Stimulated activated CD8-positive, alpha-beta memory T cell treated with anti-CD3 and anti-CD28 coated beads, Interleukin-7, amount 100 ng/mL, for 4 hours (primary cell): ENCODE results near the gene PCARE.

Source experiments
- DNase-seq, 2 donors: peaks; one replicate each; pipeline ENCODE4 v3.0.0-alpha.2; 2020; ENCODE audit warnings: low read depth in 2 of 2

PCARE gene

DNA sequence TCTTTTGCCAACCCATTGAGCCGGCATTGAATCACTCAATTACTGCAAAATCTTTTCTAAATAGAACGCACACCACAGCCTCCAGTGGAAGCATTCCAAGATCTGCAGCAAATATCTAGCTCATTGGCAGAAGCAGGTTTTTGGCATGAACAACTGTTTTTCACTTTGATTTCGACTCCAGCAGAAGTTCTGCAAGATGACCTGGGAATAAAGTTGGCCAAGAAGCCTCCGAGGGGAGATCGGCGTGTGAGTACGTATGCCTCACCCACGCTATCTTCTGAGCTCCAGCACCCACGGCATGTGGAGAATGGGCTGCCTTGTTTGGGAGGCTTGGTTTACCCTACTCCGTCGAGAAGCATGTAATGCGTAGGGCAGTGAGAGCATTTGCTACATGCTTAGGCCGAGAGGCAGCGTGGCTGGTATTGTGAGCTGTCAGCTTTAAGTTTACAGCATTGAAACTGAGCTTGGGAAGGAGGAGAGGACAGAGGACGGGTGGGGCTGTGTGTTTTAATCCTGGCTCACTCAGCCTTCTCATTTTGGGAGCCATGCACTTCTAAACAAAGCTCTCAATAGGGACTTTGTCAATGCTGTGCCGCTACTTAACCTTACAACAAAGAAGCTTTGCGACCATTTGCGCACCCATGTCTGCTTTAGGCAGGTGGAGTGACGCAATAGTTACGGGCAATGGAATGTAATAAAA lies 10.5 kb downstream of the PCARE start:
- DNase-seq = no peak

DNA sequence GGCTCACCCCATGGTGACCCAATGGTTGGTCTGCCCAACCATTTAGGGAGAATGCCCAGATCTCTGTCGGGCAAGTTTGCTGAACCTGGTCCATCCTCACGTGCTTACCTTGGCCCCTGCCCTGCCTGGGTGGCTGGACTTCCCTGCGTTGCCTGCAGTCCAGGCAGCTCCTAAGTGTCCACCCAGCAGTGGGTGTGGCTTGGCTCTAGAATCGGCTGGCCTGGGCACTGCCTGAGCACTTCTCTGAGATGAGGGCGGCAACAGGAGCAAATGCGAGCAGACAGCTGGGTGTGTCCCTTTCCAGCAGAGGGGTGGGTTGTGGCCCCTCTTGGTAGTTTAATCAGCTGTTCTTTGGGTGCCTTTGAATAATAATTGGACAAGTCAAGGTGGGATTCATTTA lies 11.3 kb downstream of the PCARE start:
- no peak for DNase-seq

DNA sequence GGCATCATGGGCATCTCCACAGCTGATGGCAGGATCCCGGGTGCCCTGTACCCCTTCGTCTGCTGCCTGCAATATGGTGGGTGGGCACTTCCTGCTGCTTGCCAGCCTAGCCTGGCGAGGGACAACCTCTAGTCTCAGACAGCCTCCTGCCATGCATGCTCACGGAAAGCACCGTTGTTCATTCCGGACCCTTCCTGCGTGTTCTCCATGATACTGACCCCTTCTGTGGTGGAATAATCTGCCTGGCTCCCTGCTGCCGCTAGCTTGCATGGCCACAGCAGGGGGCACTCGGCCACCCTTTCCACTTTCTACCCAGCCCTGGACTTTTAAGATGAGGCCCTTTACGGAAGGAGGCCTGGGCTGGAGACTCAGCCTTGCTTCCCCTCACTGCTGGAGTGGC lies 12.0 kb downstream of the PCARE start:
- no peak for DNase-seq

- no peak for DNase-seq
Observed at GRCh38 chr2:29061616-29062015, 12.7 kb downstream of the PCARE start.

DNA sequence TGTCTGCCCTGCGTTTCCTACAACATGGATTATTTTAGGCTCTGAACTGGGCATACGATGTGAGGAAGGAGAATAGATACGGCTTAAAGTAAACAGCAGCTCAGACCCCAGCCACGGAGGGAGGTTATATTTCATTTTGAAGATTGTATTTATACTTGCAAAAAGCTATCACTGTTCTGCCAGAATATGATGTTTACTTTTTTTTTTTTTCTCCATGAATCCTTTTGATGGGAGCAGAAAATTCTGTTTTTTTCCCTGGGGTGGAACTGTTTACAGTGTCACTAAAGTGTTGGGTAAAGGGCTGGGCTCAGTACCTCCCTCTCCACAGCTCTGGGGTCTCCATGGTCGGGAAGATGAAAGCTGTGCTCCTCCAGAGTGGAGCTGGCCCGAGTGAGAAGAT lies 13.1 kb downstream of the PCARE start:
- DNase-seq = no peak

DNA sequence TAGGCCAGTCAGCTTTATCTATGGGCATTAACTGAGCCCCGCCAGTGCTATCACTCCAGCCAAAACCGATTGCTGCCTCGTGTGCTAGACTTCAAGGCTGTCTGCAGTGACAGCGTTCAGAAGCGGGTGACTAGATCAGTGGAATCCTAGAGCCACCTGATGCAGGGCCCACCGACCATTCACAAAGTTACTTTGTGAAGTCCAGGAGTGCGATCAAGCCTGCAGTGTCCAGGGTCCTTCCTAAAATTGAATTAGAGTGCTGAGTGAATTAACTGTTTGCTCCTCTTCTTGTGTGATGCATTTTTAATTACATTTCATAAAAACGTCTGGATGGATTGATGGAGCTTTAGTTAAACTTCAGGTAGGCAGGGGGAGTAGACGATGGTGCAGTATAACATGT lies 13.9 kb downstream of the PCARE start:
- no peak for DNase-seq

GRCh38 chr2:29059624-29060023 lies 14.7 kb downstream of the PCARE start:
- no peak for DNase-seq

DNA sequence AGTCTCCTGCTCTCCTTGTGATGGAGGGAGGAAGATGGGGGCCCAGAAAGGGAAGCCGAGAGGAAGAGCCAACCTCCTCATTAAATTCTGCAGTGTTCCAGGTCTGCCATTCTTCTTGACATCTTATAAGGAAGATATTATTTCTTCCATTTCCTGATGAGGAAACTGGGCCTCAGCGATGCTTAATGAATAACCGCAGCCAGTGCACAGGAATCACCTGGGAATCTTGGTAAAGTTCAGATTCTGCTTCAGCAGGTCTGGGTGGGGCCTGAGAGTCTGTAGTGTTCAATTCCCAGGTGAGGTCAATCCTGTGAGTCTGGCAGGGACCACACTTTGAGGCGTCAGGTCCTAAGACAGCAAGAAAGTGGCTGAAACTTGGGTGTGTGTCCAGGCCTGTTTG lies 17.3 kb downstream of the PCARE start:
- no peak for DNase-seq

- DNase-seq = no peak
Observed at GRCh38 chr2:29056452-29056851, 17.9 kb downstream of the PCARE start.

DNA sequence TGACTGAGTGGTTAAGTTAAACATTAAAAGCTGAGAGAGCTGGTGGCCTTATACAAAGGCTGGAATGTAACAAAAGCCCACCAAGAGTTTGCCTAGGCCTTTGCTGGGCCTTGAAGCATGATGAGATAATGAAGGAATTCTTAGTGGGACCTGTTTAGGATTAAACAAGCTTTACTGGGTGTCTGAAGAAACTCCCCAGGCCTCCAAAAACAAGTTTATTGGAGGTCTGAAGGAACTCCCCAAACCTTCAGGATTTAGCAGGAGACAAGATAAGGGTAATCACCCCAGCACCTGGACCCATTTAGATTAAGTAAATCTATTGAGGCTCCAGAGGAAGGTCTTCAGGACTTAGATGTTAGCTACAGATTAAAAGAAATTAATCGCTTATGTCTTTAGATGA lies 18.7 kb downstream of the PCARE start:
- DNase-seq = no peak

DNA sequence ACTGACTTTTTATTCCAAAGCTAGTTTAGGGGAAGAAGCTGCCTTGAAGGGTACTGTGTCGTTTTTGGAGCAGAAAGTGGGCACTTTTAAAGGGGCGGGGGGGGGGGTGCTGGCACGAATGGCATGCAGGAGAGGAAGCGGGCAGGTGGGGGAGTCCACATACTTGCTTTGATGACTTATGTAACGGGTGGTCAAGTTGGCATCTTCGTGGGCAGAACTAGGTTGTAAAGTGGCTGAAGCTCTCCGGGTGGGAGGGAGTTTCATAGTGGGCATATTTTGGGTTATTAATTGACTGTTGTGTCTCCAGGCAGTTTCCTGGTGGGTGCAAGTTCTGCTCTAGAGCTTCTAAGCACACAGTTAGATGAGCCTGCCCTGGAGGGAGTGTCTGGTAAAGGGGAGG lies 19.9 kb downstream of the PCARE start:
- no peak for DNase-seq

GRCh38 chr2:29053670-29054400 lies 20.5 kb downstream of the PCARE start:
- DNase-seq = no peak

DNA sequence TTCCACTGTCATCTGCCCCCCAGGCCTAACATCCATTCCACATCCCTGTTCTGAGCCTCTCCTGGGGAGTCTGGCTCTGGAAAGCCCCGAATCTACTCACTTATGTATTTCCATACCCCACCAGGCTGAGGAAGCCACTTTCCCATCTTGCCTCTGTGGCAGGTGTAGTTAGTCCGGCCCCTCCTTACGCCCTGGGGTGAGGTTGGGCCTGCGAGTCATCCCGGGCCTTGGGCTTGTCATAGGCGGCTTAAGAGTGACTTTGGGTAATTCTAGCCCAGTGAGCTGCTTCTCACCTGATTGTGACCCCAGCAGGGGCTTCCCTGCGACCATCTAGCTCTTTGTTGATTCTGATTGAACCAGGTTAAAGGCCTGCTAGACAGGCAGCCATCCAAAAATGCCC lies 21.1 kb downstream of the PCARE start:
- DNase-seq = no peak

DNA sequence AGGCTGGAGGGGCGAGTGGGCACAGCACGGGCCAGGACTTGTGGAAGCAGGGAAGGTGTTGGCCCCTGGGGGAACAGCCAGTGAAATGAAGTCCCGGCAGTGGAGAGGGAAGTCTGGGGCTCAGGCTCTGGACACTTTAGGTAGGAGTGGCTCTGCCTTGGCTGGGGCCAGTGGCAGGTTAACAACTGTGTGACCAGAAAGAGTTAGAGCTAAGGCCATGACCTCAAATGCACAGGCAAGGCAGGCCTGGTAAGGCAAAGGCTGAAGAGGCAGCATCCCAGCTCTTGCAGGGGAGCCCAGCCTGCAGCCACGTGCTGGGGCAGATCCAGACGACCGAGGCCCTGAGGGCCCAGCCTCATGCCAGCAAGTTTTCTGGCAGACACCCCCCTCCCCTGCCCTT lies 21.5 kb downstream of the PCARE start:
- no peak for DNase-seq

GRCh38 chr2:29051730-29052129 lies 22.6 kb downstream of the PCARE start:
- DNase-seq = no peak

DNA sequence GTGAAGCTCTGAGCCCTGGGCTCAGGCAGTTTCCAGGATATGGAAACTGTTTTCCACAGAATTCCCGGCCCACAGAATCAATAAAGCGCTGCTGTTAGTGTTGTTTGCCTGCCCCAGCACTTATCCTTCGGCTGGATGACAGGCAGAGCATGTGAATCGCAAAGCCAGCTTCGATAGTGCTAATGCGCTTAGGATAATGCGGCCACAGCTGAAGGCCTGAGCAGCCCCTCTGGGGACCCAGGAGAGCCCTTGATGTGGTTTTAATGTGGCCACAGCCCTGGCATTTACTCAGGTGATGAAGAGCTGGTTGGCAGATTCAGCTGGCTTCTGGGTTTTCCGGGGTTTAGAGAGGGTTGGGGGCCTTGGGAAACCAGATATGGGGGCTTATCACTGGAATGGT lies 23.7 kb downstream of the PCARE start:
- DNase-seq = no peak

DNA sequence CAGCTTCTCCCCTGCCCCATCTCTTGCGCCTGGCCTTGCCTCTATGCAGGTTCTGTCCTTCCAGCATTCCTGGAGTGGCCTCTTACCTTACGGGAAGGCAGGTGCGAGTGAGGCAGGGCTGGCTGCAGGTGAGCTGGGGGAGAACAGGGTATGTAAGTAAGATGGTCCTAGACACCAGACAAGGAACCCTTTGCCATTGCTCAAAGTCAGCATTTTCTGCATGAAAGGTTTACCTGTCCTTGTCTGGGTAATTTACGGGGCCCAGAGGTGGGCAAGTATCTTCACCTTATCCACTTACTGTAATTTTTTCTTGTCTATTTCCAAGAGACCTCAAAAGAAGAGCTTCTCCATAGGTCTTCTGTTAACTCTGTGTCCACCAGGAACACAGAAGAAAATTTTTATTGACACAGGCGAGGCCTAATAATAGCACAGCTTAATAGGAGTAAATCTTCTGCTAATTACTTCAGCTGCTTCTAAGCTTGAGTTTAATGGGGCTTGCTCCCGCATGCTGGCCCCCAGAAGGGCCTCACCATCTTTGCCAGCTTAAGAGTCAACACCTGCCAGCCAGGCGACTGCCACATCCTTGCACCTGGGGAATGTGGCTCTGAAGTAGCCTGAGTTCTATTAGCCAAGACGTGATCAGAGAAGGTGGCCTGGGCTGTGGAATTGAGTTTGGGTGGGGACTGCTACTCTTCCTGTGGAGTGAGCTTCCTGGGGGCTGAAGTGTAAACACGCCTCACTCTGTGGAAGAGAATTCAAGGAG lies 27.1 kb downstream of the PCARE start:
- no peak for DNase-seq

DNA sequence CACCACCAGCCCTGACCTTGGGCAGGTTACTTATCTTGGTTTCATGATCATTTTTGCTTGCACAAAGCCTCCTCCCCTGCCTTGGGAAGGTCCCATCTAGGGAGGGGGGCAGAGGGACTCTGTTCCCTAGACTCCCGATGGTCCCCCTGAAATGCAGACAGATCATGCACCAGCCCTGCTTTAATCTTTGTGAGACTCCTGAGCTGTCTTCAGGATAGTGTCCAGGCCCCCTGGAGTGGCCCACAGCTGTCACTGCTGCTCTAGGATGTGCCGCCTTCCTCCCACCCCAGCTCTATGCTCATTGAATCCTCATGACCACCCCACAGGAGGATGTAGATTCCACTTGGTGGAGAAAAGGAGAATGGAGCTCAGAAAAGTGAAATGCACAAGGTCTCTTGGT lies 28.0 kb downstream of the PCARE start:
- DNase-seq = no peak

DNA sequence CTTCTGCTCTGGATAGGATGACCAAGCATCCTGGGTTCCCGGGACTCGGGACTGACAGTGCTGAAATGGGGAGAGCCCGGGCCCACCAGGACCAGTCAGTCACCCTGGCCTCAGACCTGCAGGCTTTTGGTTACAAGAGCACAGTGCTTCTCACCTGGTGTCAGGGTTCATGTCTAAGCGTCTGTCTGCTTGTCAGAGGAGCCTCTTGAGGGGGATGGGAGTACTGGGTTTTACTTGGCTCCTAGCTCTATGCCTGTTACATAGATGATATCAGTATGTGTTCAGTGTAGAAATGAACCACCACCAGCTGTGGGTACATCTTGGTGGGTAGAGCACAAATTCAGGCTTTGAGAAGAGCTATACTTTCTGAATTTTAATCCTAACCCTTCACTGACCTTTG lies 29.9 kb downstream of the PCARE start:
- DNase-seq = no peak

DNA sequence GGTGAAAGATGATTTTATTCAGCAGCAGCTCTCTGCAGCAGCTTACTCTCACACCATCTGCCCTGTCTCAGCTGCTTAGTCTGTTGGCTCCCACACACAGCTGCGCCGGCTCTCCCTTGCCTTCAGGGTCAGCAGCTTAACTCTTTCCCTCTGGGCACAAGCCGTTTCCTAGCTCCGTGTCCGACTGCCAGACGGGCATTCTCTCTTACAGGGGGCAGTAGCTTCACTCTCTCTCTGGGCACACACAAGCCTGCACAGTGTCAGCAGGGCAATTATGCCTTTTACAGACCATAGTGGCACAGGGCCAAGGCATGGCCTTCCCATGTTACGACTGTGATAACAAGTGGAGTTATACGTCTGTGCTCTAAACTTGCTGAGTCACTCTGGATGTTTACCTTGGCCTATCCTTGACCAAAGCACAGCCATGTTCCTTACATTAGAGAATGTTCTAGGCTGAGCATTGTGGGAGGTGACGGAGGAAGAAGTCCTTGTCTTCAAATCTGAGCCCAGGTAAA lies 31.7 kb downstream of the PCARE start:
- DNase-seq = no peak

DNA sequence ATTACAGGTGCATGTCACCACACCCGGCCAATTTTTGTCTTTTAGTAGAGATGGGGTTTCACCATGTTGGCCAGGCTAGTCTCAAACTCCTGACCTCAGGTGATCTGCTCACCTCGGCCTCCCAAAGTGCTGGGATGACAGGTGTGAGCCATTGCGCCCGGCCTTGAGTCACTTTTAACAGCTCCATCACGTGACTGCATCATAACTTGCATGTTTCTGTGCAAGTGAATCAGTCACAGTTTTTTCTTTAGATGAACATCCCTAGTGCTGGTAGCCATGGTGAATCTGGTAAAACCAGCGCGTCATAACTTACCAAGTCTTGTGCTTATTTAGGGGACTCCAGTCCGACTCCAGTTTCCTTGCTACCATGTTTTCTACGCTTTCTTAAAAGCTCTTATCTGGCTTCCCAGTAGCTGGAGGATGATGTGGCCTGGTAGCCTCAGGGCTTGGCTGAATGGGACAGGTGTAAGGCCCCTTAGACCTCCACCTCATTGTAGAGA lies 33.1 kb downstream of the PCARE start:
- no peak for DNase-seq

- DNase-seq = no peak
Observed at GRCh38 chr2:29040552-29040951, 33.8 kb downstream of the PCARE start.
